ENCODE measurements around the gene ZNF766.
"Not testable (repeated sequence)": the region's sequence is repeated elsewhere in the genome, so short reads cannot be mapped to it uniquely, and the experiment has no call there.

Gene ZNF766

DNA sequence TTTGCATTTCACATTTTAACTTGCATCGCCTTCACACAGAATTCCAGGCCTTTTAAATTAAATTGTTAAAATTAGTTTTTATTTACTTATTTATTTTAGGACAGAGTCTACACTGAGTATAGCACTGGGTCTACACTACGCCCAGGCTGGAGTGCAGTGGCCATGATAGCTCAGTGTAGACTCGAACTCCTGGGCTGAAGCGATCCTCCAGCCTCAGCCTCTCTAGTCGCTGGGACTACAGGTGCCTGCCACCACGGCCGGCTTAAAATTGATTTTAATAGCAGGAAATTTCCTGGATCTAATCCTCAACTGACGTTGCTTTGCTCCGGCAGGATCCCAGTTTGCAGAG is 66.4 kb downstream of the ZNF766 start:
- no peaks in the 10 kb centered on the region for H3K36me3 ChIP-seq (ENCODE audit: control insufficient read depth, insufficient read depth, low read length, severe bottlenecking)
- peaks cover 36% of the 10 kb centered on the region for H3K9me3 ChIP-seq (ENCODE audit: control insufficient read depth, low read length)
- H3K27me3 ChIP-seq (replicated peaks; ENCODE audit: control insufficient read depth, insufficient read depth, low read length), result no peaks in the 10 kb centered on the region
- peak overlapping the region; percentile 96 for H3K9ac ChIP-seq (ENCODE audit: low read length)
- H3K4me3 ChIP-seq (ENCODE audit: low read length), result peak overlapping the region; percentile 98
- peaks cover 5% of the 10 kb centered on the region for H3K4me1 ChIP-seq (ENCODE audit: control insufficient read depth, insufficient read depth, low read length)
- no peak for DNase-seq (ENCODE audit: low read depth)

DNA sequence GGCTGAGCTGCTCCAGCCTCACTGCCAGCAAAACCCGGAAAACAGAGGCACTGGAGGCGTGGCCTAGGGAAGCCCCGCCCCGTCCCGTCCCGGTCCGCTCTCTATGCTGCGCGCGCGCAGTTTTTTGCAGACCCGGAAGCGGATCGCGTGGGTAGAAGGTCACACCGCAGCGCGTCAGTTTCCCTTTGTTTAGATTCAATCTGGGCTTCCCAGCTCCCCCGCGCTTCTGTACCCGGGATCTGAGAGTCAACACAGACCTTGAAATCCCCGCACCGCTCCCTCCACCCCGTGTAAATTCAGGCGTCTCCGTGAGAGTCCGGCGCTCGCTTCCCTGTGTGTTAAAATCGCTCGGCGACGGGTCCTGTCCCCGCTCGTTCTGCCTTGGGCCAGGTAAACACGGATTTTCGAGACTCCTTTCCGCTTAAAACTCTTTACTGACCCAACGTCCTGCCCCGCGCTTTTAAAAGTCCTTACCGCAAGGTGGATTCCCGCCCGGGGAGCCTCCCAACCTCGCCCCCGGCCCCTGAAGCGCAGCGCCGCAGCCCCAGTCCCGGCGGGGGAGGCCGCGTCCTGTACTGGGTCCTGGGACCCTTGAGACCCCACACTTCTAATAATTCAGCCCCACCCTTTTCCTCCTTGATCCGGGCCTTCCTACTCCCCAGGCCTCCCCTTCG is 66.9 kb downstream of the ZNF766 start, which contains the start of gene ZNF610:
Gene ZNF610, plus strand, starts transcription at position 127 of the 674 bp plus-strand sequence. CDS start 12,930 bp downstream, outside the sequence.
- Histone ChIP-seq H3K4me1 (ENCODE audit: control insufficient read depth, insufficient read depth, low read length) (peaks cover 5% of the 10 kb centered on the region), H3K36me3 (ENCODE audit: control insufficient read depth, insufficient read depth, low read length, severe bottlenecking) (no peaks in the 10 kb centered on the region), H3K9ac (ENCODE audit: low read length) (peak within 1 kb of the TSS; percentile 96), H3K27me3 (replicated peaks; ENCODE audit: control insufficient read depth, insufficient read depth, low read length) (no peaks in the 10 kb centered on the region), H3K9me3 (ENCODE audit: control insufficient read depth, low read length) (peaks cover 30% of the 10 kb centered on the region), H3K4me3 (ENCODE audit: low read length) (peak within 1 kb of the TSS; percentile 98)
- peak; percentile 92 for DNase-seq (ENCODE audit: low read depth)

DNA sequence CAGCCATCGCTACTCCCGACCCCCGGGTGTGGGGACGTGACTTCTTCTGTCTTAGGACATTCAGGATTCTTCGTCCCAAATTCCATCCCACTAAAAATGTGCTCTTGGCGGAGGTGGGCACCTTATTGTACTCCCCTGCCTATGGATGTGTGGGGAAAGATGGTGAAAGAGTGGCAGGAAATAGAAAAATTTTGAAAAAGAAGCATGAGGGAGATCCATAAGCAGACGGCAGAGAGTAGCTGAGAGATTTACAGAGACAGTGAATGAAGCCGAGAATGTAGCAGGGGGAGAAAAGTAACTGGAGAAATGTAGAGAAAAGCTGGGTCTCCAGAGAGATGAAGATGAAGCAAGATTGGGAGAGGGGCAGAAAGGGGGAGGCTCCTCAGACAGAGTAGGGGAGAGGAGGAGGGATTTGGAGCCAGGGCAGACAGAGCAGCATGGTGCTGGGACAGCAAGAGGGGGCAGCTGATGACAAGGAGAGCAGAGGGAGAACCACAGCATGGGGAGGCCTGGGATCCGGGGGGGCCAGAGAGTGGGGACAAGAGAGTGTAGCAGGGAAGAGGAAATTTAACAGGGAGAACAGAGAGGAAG is 67.5 kb downstream of the ZNF766 start:
- Histone ChIP-seq H3K4me3 (ENCODE audit: low read length) (peak overlapping the region; percentile 98), H3K4me1 (ENCODE audit: control insufficient read depth, insufficient read depth, low read length) (peaks cover 5% of the 10 kb centered on the region), H3K9me3 (ENCODE audit: control insufficient read depth, low read length) (peaks cover 24% of the 10 kb centered on the region), H3K27me3 (replicated peaks; ENCODE audit: control insufficient read depth, insufficient read depth, low read length) (no peaks in the 10 kb centered on the region), H3K36me3 (ENCODE audit: control insufficient read depth, insufficient read depth, low read length, severe bottlenecking) (no peaks in the 10 kb centered on the region), H3K9ac (ENCODE audit: low read length) (peak overlapping the region; percentile 96)
- DNase-seq (ENCODE audit: low read depth), result peak; percentile 48

- H3K9me3 ChIP-seq (ENCODE audit: control insufficient read depth, low read length); H3K27me3 ChIP-seq (replicated peaks; ENCODE audit: control insufficient read depth, insufficient read depth, low read length); H3K4me1 ChIP-seq (ENCODE audit: control insufficient read depth, insufficient read depth, low read length); H3K36me3 ChIP-seq (ENCODE audit: control insufficient read depth, insufficient read depth, low read length, severe bottlenecking); DNase-seq (ENCODE audit: low read depth); H3K9ac ChIP-seq (ENCODE audit: low read length); H3K4me3 ChIP-seq (ENCODE audit: low read length): not testable (repeated sequence)
These were observed 69.6 kb downstream of the ZNF766 start for GRCh38 chr19:52339022-52339421.

DNA sequence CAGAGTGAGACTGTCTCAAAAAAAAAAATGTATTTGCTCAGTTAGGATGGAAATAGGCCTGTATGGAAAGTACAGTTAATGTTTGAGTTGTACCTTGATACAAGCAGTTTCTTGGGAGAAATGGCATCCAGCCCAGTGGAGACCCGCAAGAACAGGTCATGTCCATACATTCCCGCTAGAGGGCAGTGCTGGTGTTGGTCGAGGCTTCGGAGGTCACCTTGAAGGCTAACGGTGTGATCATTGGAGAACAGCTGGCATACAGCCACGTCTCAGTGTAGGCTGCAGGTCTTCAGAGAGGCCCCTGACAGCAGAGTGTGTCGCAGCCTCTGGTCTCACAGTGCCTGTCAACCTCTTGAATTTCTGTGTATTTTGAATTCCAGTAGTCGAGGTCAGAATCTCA is 74.2 kb downstream of the ZNF766 start:
- Histone ChIP-seq H3K9ac (ENCODE audit: low read length) (no peak overlapping the region), H3K27me3 (replicated peaks; ENCODE audit: control insufficient read depth, insufficient read depth, low read length) (no peaks in the 10 kb centered on the region), H3K9me3 (ENCODE audit: control insufficient read depth, low read length) (peaks cover 6% of the 10 kb centered on the region), H3K4me3 (ENCODE audit: low read length) (no peak overlapping the region), H3K36me3 (ENCODE audit: control insufficient read depth, insufficient read depth, low read length, severe bottlenecking) (peaks cover 12% of the 10 kb centered on the region), H3K4me1 (ENCODE audit: control insufficient read depth, insufficient read depth, low read length) (no peaks in the 10 kb centered on the region)
- DNase-seq (ENCODE audit: low read depth), result peak; percentile 50

DNA sequence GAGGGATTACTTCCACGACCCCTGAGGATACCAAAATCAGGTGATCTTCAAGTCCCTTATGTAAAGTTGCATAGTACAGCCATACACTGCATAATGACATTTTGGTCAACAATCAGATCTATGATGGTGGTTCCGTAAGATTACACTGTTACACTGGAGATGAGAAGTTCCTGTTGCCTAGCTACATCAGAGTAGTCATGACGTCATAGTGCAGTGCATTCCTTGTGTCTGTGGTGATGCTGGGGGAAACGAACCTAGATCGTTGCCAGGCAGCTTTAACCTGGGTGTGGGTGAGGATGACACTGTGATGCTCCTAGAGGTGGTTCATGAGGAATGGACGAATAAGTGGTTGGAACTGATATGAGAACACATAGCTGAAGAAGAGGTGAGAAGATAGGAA is 75.8 kb downstream of the ZNF766 start:
- no peak overlapping the region for H3K4me3 ChIP-seq (ENCODE audit: low read length)
- no peak overlapping the region for H3K9ac ChIP-seq (ENCODE audit: low read length)
- no peaks in the 10 kb centered on the region for H3K4me1 ChIP-seq (ENCODE audit: control insufficient read depth, insufficient read depth, low read length)
- DNase-seq (ENCODE audit: low read depth), result no peak
- H3K36me3 ChIP-seq (ENCODE audit: control insufficient read depth, insufficient read depth, low read length, severe bottlenecking), result peaks cover 23% of the 10 kb centered on the region
- no peaks in the 10 kb centered on the region for H3K27me3 ChIP-seq (replicated peaks; ENCODE audit: control insufficient read depth, insufficient read depth, low read length)
- peaks cover 6% of the 10 kb centered on the region for H3K9me3 ChIP-seq (ENCODE audit: control insufficient read depth, low read length)

Measured in adipocyte (in vitro differentiated cells).